Adrenal gland (tissue), 5 donors: ENCODE measurements around the gene ADAMTSL1.

Source experiments
- POLR2A ChIP-seq, 2 donors: fragments of 450-650 bp; IDR thresholded peaks; one replicate each; pipeline ENCODE4 v1.6.1; 2017; ENCODE audit warnings: antibody characterized with exemption in 2 of 2, mild to moderate bottlenecking in 2 of 2, moderate library complexity in 1 of 2
- TF ChIP-seq, protein P1 (sequence below), 6 experiments: fragments of 450-650 bp in 4 of 6; fragments of 200-600 bp in 2 of 6; sonication (generic) in 1 of 6; IDR thresholded peaks; 1 replicate in 5 of 6; 2 replicates in 1 of 6; pipeline versions ENCODE4 v1.5.1 to v1.8.0; 2016 to 2021; ENCODE audit warnings: antibody characterized with exemption in 6 of 6, mild to moderate bottlenecking in 2 of 6, moderate library complexity in 1 of 6
- donor health status: DM: no; HTN: no; CAD: no.

DNA sequence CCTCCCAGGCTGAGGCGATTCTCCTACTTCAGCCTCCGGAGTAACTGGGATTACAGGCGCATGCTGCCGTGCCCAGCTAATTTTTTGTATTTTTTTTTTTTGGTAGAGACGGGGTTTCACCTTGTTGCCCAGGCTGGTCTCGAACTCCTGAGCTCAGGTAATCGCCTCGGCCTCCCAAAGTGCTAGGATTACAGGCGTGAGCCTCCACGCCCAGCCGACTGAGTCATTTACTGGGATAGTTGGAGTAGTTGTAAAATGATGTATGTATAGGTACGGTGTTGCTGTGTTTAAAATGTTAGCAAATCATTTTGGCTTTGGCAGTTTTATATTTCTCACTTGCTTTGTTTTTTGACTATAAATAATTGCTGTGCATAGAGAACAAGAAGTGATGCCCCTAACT lies 209.4 kb downstream of the ADAMTSL1 start:
- TF ChIP-seq, protein P1, sequence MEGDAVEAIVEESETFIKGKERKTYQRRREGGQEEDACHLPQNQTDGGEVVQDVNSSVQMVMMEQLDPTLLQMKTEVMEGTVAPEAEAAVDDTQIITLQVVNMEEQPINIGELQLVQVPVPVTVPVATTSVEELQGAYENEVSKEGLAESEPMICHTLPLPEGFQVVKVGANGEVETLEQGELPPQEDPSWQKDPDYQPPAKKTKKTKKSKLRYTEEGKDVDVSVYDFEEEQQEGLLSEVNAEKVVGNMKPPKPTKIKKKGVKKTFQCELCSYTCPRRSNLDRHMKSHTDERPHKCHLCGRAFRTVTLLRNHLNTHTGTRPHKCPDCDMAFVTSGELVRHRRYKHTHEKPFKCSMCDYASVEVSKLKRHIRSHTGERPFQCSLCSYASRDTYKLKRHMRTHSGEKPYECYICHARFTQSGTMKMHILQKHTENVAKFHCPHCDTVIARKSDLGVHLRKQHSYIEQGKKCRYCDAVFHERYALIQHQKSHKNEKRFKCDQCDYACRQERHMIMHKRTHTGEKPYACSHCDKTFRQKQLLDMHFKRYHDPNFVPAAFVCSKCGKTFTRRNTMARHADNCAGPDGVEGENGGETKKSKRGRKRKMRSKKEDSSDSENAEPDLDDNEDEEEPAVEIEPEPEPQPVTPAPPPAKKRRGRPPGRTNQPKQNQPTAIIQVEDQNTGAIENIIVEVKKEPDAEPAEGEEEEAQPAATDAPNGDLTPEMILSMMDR (IDR thresholded peaks at IDR 0.05) = no peak
- no peak for TF ChIP-seq POLR2A (IDR thresholded peaks at IDR 0.05)
